Karpas-422 (cell line): ENCODE measurements around the gene RAB31. TPM values are rescaled to one million over a fixed set of nuclear protein-coding genes. Genes with fewer than 3 reads are reported as not detected.

ENCODE experiments used
- DNase-seq: peaks from one replicate; pipeline ENCODE4 v3.0.0-alpha.2; 2015
- H2AFZ ChIP-seq: fragments of 200-600 bp; sonication (generic); 2 replicates; pipeline ENCODE4 v1.6.1; 2014; ENCODE audit warnings: antibody characterized with exemption, low read length, mixed read lengths
- H3K27ac ChIP-seq: fragments of 200-600 bp; sonication (generic); 2 replicates; pipeline ENCODE4 v1.5.1; 2014; ENCODE audit warnings: mild to moderate bottlenecking, low read length, moderate library complexity
- H3K27me3 ChIP-seq: fragments of 200-600 bp; sonication (generic); 2 replicates; pipeline ENCODE4 v1.6.1; 2014; ENCODE audit warnings: low read length, mixed read lengths
- H3K36me3 ChIP-seq: fragments of 200-600 bp; sonication (generic); 2 replicates; pipeline ENCODE4 v1.6.1; 2014; ENCODE audit warnings: low read length, mixed read lengths; ENCODE audit not compliant: insufficient read depth
- H3K4me1 ChIP-seq: fragments of 200-600 bp; sonication (generic); 2 replicates; pipeline ENCODE4 v1.6.1; 2014; ENCODE audit warnings: mild to moderate bottlenecking, low read length, mixed read lengths
- H3K4me2 ChIP-seq: fragments of 200-600 bp; sonication (generic); 2 replicates; pipeline ENCODE4 v1.6.1; 2014; ENCODE audit warnings: low read length, low read depth, mild to moderate bottlenecking; ENCODE audit not compliant: poor library complexity, severe bottlenecking
- H3K4me3 ChIP-seq: fragments of 200-600 bp; sonication (generic); 2 replicates; pipeline ENCODE4 v1.5.1; 2014; ENCODE audit warnings: mild to moderate bottlenecking, antibody characterized with exemption, low read length, mixed read lengths
- H3K79me2 ChIP-seq: fragments of 200-600 bp; sonication (generic); 2 replicates; pipeline ENCODE4 v1.6.1; 2014; ENCODE audit warnings: mild to moderate bottlenecking, low read length, mixed read lengths
- H3K9ac ChIP-seq: fragments of 200-600 bp; sonication (generic); 2 replicates; pipeline ENCODE4 v1.6.0; 2014; ENCODE audit warnings: low read length
- H3K9me2 ChIP-seq: fragments of 200-600 bp; sonication (generic), shearing (Covaris generic); replicated peaks from 2 replicates; pipeline ENCODE4 v1.6.0; 2014; ENCODE audit warnings: mild to moderate bottlenecking, low read length, moderate library complexity; ENCODE audit not compliant: insufficient read depth
- H3K9me3 ChIP-seq: fragments of 300-700, 200-600 bp; sonication (generic); 2 replicates; pipeline ENCODE4 v1.6.1; 2014; ENCODE audit warnings: low read length, mixed read lengths
- H4K20me1 ChIP-seq: fragments of 200-600 bp; sonication (generic); 2 replicates; pipeline ENCODE4 v1.6.1; 2014; ENCODE audit warnings: mild to moderate bottlenecking, antibody characterized with exemption, low read length, low read depth; ENCODE audit not compliant: insufficient read depth
- total RNA-seq: library from RNA; depleted of rRNA; stranded (reverse); fragments of >200 nt; shearing (Covaris generic); gene quantifications from 2 replicates; pipeline ENCODE4 v1.2.3, GENCODE V29; 2014; ENCODE audit warnings: low replicate concordance

Gene RAB31
- total RNA-seq, 1 experiment from 2014 or later: not detected

- Histone ChIP-seq H3K27me3 (no peaks in the 10 kb centered on the region), H4K20me1 (no peaks in the 10 kb centered on the region), H3K4me3 (no peak overlapping the region), H3K27ac (no peak overlapping the region), H3K9me3 (no peaks in the 10 kb centered on the region), H3K36me3 (no peaks in the 10 kb centered on the region), H3K9me2 (no peaks in the 10 kb centered on the region), H3K4me1 (no peaks in the 10 kb centered on the region), H3K9ac (no peak overlapping the region), H3K79me2 (no peaks in the 10 kb centered on the region), H3K4me2 (no peak overlapping the region), H2AFZ (no peak overlapping the region)
- DNase-seq: no peak
Observed at GRCh38 chr18:9779630-9780029, 71.5 kb downstream of the RAB31 start.

DNA sequence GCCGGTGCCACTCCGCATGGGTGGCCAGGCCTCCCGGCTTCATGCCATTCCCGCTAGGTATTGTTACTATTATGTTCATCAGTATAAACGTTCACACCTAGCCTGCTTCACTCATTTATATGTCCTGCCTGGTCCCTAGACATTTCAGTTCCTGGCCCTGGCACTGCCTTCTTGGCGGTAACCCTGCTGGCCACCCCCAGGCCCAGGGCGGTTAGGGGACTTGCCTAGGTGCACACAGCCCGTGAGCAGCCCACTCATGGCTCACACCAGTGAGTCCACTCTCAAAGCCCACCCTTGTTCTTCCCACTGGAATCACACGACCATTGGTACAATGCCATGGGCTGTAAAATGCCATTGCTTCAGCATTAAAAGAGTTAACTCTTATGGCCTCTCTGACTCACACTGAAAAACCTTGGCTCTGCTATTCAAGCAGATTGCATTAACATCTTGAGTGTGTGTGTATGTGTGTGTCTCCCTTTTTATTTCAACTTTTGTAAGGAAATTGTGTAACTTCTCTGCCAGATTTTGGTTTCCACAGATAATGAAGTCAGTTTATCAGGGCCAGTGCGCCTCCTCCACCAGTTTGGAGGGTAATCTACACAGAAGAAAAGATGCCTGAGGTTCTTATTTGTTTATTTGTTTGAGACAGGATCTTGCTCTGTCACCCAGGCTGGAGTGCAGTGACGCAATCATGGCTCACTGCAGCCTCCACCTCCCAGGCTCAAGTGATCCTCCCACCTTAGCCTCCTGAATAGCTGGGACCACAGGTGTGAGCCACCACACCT, 74.2 kb downstream of the RAB31 start:
- no peaks in the 10 kb centered on the region for H3K79me2 ChIP-seq
- no peaks in the 10 kb centered on the region for H3K9me2 ChIP-seq
- H3K4me2 ChIP-seq: no peak overlapping the region

DNA sequence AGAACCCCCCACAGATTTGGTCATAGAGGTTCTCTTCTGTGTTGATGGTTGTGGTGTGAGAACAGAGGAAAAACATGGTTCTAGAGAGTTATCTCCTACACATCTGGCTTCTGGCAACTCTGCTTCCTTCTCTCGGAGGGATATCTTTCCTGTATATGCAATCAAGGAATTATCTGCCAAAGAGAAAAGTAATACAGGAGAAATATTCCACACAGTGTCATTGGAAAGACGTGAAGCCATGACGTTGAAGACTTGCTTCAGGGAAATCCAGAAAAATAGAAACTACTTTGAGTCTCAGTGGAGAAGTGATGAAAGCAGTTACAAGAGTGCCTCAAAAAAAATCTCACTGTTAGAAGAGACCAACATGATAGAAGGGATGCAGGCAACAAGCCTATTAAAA, 78.5 kb downstream of the RAB31 start:
- Histone ChIP-seq H3K9ac (no peak overlapping the region), H3K4me3 (no peak overlapping the region), H3K27me3 (no peaks in the 10 kb centered on the region), H3K9me3 (no peaks in the 10 kb centered on the region), H3K4me2 (no peak overlapping the region), H3K4me1 (no peaks in the 10 kb centered on the region), H4K20me1 (no peaks in the 10 kb centered on the region), H3K9me2 (no peaks in the 10 kb centered on the region), H3K27ac (no peak overlapping the region), H3K79me2 (no peaks in the 10 kb centered on the region), H2AFZ (no peak overlapping the region), H3K36me3 (no peaks in the 10 kb centered on the region)
- no peak for DNase-seq

More for the DNA sequence above, 74.2 kb downstream of the RAB31 start:
- Histone ChIP-seq H3K4me1 (no peaks in the 10 kb centered on the region), H3K9me3 (no peaks in the 10 kb centered on the region), H3K9ac (no peak overlapping the region), H3K27me3 (no peaks in the 10 kb centered on the region), H3K4me3 (no peak overlapping the region), H3K36me3 (no peaks in the 10 kb centered on the region), H3K27ac (no peak overlapping the region), H4K20me1 (no peaks in the 10 kb centered on the region), H2AFZ (no peak overlapping the region)
- no peak for DNase-seq

DNA sequence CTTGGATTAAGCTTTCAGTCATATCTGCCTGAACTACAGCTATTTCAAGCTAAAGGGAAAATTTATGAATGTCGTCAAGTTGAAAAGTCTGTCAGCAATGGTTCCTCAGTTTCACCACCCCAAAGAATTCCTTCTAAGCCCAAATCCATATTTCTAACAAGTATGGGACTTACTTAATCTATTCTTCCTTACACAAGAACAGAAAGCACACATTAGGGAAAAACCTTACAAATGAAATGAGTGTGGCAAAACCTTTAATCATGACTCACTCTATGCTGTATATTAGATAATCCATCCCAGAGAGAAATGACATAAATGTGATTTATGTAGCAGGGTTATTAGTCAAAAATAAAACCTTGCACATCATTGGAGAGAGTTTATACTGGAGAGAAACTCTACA, 78.9 kb downstream of the RAB31 start:
- H2AFZ ChIP-seq: no peak overlapping the region
- H3K27me3 ChIP-seq: no peaks in the 10 kb centered on the region
- H3K9me2 ChIP-seq: no peaks in the 10 kb centered on the region
- H3K4me3 ChIP-seq: no peak overlapping the region
- H3K36me3 ChIP-seq: no peaks in the 10 kb centered on the region
- no peak overlapping the region for H3K27ac ChIP-seq
- H3K9me3 ChIP-seq: no peaks in the 10 kb centered on the region
- no peaks in the 10 kb centered on the region for H3K79me2 ChIP-seq
- H3K4me1 ChIP-seq: no peaks in the 10 kb centered on the region
- no peak overlapping the region for H3K9ac ChIP-seq
- no peak for DNase-seq
- no peaks in the 10 kb centered on the region for H4K20me1 ChIP-seq
- no peak overlapping the region for H3K4me2 ChIP-seq

DNA sequence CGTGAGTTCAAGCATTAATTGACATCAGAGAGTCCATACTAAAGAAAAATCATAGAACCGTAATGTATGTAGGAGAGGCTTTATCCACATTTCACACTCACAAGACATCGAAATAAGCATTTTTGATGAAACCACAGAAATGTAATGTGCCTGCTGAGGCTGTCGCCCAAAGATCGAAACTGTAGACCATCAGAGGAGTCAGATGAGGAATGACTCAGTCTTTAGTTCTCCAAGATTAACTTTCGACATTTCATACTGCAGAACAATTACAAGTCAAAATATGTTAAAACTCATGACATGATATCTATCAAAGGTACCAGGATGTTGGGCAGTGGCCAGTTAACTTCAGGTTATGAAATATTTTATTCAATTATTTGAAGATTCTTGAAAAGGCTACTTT, 79.6 kb downstream of the RAB31 start:
- no peak overlapping the region for H3K4me2 ChIP-seq
- H3K79me2 ChIP-seq: no peaks in the 10 kb centered on the region
- H3K27me3 ChIP-seq: no peaks in the 10 kb centered on the region
- no peaks in the 10 kb centered on the region for H3K9me2 ChIP-seq
- H3K4me1 ChIP-seq: no peaks in the 10 kb centered on the region
- no peaks in the 10 kb centered on the region for H3K36me3 ChIP-seq
- no peak overlapping the region for H2AFZ ChIP-seq
- H3K27ac ChIP-seq: no peak overlapping the region
- no peaks in the 10 kb centered on the region for H4K20me1 ChIP-seq
- H3K9ac ChIP-seq: no peak overlapping the region
- no peak for DNase-seq
- H3K4me3 ChIP-seq: no peak overlapping the region
- H3K9me3 ChIP-seq: no peaks in the 10 kb centered on the region

GRCh38 chr18:9788140-9788539, 80.0 kb downstream of the RAB31 start:
- Histone ChIP-seq H3K4me3 (no peak overlapping the region), H3K4me1 (no peaks in the 10 kb centered on the region), H3K9me3 (no peaks in the 10 kb centered on the region), H3K27me3 (no peaks in the 10 kb centered on the region), H4K20me1 (no peaks in the 10 kb centered on the region), H3K9ac (no peak overlapping the region), H3K4me2 (no peak overlapping the region), H3K9me2 (no peaks in the 10 kb centered on the region), H3K79me2 (no peaks in the 10 kb centered on the region), H2AFZ (no peak overlapping the region), H3K36me3 (no peaks in the 10 kb centered on the region), H3K27ac (no peak overlapping the region)
- DNase-seq: no peak

- Histone ChIP-seq H3K4me3 (no peak overlapping the region), H3K9me2 (no peaks in the 10 kb centered on the region), H3K4me1 (no peaks in the 10 kb centered on the region), H3K27me3 (no peaks in the 10 kb centered on the region), H4K20me1 (no peaks in the 10 kb centered on the region), H3K4me2 (no peak overlapping the region), H3K27ac (no peak overlapping the region), H3K36me3 (no peaks in the 10 kb centered on the region), H3K9me3 (no peaks in the 10 kb centered on the region), H2AFZ (no peak overlapping the region), H3K79me2 (no peaks in the 10 kb centered on the region), H3K9ac (no peak overlapping the region)
- no peak for DNase-seq
Observed at GRCh38 chr18:9788860-9789259, 80.8 kb downstream of the RAB31 start.

GRCh38 chr18:9790261-9790660, 82.2 kb downstream of the RAB31 start:
- no peak overlapping the region for H3K9ac ChIP-seq
- no peaks in the 10 kb centered on the region for H3K4me1 ChIP-seq
- H3K36me3 ChIP-seq: no peaks in the 10 kb centered on the region
- H4K20me1 ChIP-seq: no peaks in the 10 kb centered on the region
- no peak overlapping the region for H3K4me2 ChIP-seq
- no peak for DNase-seq
- no peaks in the 10 kb centered on the region for H3K9me3 ChIP-seq
- no peaks in the 10 kb centered on the region for H3K79me2 ChIP-seq
- H3K27me3 ChIP-seq: no peaks in the 10 kb centered on the region
- H3K4me3 ChIP-seq: no peak overlapping the region
- no peak overlapping the region for H3K27ac ChIP-seq
- no peak overlapping the region for H2AFZ ChIP-seq
- no peaks in the 10 kb centered on the region for H3K9me2 ChIP-seq
